Measurements from ENCODE around the gene CYB5R4. TPM values are rescaled to one million over a fixed set of nuclear protein-coding genes. Genes with fewer than 3 reads are reported as not detected.

Gene CYB5R4
- total RNA-seq, 6 experiments from 2014 or later = 3.6 to 7.9 (median 5.1) TPM

DNA sequence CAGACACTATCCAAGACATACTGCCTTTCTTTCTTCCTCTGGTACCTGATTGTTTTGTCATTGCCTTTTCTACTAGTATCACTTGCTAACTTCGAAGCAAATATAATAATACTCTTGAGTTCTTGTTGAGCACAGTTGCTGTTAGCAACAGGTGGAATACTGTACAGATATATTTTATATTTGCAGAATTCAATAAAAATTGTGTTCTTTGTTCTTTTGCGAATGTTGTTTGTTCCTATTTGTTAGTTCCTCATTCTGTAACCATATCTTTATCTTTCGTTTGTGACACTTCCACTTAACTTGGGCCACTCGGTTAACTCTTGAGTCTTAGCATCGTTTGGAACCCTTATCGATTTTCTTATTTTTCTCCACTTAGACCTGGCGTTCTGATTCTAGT lies 868 bp downstream of the CYB5R4 start:
- no peaks in the 10 kb centered on the region for H3K27me3 ChIP-seq
- TF ChIP-seq, protein P1, sequence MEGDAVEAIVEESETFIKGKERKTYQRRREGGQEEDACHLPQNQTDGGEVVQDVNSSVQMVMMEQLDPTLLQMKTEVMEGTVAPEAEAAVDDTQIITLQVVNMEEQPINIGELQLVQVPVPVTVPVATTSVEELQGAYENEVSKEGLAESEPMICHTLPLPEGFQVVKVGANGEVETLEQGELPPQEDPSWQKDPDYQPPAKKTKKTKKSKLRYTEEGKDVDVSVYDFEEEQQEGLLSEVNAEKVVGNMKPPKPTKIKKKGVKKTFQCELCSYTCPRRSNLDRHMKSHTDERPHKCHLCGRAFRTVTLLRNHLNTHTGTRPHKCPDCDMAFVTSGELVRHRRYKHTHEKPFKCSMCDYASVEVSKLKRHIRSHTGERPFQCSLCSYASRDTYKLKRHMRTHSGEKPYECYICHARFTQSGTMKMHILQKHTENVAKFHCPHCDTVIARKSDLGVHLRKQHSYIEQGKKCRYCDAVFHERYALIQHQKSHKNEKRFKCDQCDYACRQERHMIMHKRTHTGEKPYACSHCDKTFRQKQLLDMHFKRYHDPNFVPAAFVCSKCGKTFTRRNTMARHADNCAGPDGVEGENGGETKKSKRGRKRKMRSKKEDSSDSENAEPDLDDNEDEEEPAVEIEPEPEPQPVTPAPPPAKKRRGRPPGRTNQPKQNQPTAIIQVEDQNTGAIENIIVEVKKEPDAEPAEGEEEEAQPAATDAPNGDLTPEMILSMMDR (IDR thresholded peaks at IDR 0.05) = no peak
- no peak for TF ChIP-seq POLR2A (IDR thresholded peaks at IDR 0.05)
- H3K4me3 ChIP-seq = peak overlapping the region; percentile 75 to 88 (median 83)
- ATAC-seq (no peak), DNase-seq (no peak)
- no peaks in the 10 kb centered on the region for H3K9me3 ChIP-seq
- H3K27ac ChIP-seq = no peak overlapping the region
- 17% methylated on average over 7 of the region's 7 CpGs for WGBS (ENCODE audit: insufficient coverage, low coverage, low lambda C conversion rate, missing lambda C conversion rate)
- intact Hi-C loops (cut with DNase I) = no loop called here
- H3K36me3 ChIP-seq = no peaks in the 10 kb centered on the region
- peaks cover 0 to 15% (median 3%) of the 10 kb centered on the region in 4 donors for H3K4me1 ChIP-seq

DNA sequence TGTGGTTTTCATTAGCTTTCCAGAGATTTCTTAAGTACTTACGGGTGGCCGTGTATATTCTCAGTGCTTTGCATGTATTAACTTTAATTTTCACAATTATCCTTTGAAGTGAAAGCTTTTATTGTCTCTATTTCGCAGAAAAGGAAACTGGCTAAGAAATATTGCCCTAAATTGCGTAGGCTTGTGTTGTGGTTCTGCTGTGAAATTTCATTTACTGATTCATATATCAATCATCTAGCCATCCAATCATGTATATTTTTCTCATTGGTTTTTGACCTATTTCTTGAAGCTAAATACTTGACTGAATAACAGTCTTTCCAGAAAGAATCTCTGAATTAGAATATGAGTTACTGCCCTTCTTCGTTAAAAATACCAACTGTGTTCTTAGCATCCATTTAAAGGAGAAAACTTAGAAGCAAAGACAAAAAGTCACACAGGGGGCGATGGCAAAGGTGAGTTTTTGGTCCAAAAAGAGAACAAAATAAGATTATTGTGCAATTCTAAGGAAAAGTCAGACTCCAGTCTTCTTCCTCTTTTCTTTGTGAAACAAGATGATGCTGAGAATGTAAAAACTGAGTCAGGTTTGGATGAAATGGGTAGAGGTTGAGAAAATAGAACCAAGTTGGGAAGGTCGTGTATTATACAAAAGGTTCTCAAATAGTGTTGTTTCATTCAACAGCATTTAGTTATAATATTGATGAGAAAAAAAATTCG lies 1.4 kb downstream of the CYB5R4 start:
- 57% methylated on average over 8 of the region's 8 CpGs for WGBS (ENCODE audit: insufficient coverage, low coverage, low lambda C conversion rate, missing lambda C conversion rate)

DNA sequence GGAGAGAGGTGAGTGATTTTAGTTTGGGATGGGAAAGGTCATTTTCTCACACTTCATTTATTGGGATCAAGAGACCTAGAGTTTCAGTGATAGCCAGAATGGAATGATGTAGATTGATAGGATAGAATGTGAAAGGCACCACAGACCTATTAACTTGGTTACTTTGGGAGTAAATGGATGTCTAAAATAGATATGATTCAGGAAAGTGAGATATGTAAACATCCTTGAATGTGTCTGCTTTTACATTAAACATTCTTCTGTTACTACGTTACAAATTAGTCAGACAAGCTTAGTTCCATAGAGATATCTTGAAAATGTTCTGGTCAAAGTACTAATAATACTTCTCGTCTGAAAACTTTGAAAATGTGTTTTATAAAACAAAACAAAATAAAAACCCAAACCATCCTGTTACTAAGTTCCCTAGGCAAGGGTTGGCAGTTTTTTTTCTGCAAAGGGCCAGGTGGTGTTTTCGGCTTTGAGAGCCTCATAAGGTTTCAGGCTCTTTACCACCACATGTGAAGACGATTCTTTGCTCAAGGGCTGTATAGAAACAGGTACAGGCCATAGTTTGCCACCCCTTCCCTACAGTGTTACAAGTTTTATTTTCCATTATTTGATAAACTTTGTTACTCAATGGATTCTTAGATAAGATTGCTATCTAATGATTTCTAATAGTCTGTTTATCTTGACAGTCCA lies 3.4 kb downstream of the CYB5R4 start:
- intact Hi-C loops (cut with DNase I) = no loop called here
- H3K27ac ChIP-seq = no peak overlapping the region

More for the DNA sequence above, 1.4 kb downstream of the CYB5R4 start:
- Histone ChIP-seq H3K27me3 (no peaks in the 10 kb centered on the region), H3K4me1 (peaks cover 0 to 15% (median 3%) of the 10 kb centered on the region in 4 donors), H3K4me3 (peak overlapping the region in 2 of 3 donors; percentile 75 to 83), H3K27ac (no peak overlapping the region), H3K9me3 (no peaks in the 10 kb centered on the region), H3K36me3 (no peaks in the 10 kb centered on the region)
- intact Hi-C loops (cut with DNase I) = no loop called here
- TF ChIP-seq, protein P1 (IDR thresholded peaks at IDR 0.05) = no peak
- TF ChIP-seq POLR2A (IDR thresholded peaks at IDR 0.05) = no peak
- no peak for ATAC-seq
- no peak for DNase-seq

DNA sequence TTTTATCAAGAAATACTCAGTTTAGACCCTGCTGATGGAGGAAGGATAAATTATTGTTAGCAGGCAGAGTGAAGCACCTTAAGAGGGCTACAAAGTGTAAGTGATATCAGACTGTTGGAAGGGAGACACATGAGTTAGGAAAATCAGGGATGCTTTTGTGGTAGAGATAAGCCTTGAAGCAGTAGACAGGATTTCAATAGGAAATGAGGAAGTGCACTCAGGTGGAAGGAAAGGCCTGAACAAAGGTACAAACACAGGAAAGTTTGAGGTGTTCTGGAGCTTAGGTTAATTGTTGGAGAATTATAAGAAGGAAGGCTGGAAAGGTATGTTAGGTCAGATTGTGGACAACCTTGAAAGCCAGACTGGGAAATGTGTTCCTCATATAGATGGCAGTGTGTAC lies 7.6 kb downstream of the CYB5R4 start:
- Histone ChIP-seq H3K4me3 (no peak overlapping the region), H3K36me3 (no peaks in the 10 kb centered on the region), H3K4me1 (no peaks in the 10 kb centered on the region), H3K9me3 (no peaks in the 10 kb centered on the region), H3K27me3 (no peaks in the 10 kb centered on the region), H3K27ac (no peak overlapping the region)
- DNase-seq (no peak), ATAC-seq (no peak)
- TF ChIP-seq, protein P1 (IDR thresholded peaks at IDR 0.05) = no peak
- no peak for TF ChIP-seq POLR2A (IDR thresholded peaks at IDR 0.05)
- intact Hi-C loops (cut with DNase I) = no loop called here

More for the DNA sequence above, 3.4 kb downstream of the CYB5R4 start:
- H3K4me3 ChIP-seq = no peak overlapping the region
- H3K36me3 ChIP-seq = no peaks in the 10 kb centered on the region
- ATAC-seq = no peak
- no peak for TF ChIP-seq POLR2A (IDR thresholded peaks at IDR 0.05)
- TF ChIP-seq, protein P1 (IDR thresholded peaks at IDR 0.05) = no peak
- DNase-seq = no peak
- WGBS (ENCODE audit: insufficient coverage, low coverage, low lambda C conversion rate, missing lambda C conversion rate) = 95% methylated on average over 2 of the region's 4 CpGs
- peaks cover 0 to 15% (median 3%) of the 10 kb centered on the region in 4 donors for H3K4me1 ChIP-seq
- H3K27me3 ChIP-seq = no peaks in the 10 kb centered on the region
- H3K9me3 ChIP-seq = no peaks in the 10 kb centered on the region

Data from right lobe of liver (tissue), 6 donors.